ENCODE measurements around the gene HIPK2.

GRCh38 chr7:139728203-139728602, 49.6 kb downstream of the HIPK2 start:
- TF ChIP-seq POLR2A (IDR thresholded peaks at IDR 0.05; ENCODE audit: low read depth, low read length): no peak
- TF ChIP-seq RFX5 (IDR thresholded peaks at IDR 0.05; ENCODE audit: low read depth, low read length): no peak

All from IMR-90 (cell line).